ENCODE results near the gene USP15.

The USP15 gene

GRCh38 chr12:62296001-62296400, 35.8 kb downstream of the USP15 start:
- POLR2A ChIA-PET (ENCODE audit: low non-redundant PET): no interaction called here
- DNase-seq (ENCODE audit: low spot score): no peak
- CTCF ChIA-PET: interaction anchor here (0.6 kb wide), 2 partner anchors 16 to 640 kb away, joined by 3 read pairs; no protein-coding TSS in a partner anchor
- H3K27ac ChIP-seq: no peak overlapping the region
- TF ChIP-seq, protein P1, sequence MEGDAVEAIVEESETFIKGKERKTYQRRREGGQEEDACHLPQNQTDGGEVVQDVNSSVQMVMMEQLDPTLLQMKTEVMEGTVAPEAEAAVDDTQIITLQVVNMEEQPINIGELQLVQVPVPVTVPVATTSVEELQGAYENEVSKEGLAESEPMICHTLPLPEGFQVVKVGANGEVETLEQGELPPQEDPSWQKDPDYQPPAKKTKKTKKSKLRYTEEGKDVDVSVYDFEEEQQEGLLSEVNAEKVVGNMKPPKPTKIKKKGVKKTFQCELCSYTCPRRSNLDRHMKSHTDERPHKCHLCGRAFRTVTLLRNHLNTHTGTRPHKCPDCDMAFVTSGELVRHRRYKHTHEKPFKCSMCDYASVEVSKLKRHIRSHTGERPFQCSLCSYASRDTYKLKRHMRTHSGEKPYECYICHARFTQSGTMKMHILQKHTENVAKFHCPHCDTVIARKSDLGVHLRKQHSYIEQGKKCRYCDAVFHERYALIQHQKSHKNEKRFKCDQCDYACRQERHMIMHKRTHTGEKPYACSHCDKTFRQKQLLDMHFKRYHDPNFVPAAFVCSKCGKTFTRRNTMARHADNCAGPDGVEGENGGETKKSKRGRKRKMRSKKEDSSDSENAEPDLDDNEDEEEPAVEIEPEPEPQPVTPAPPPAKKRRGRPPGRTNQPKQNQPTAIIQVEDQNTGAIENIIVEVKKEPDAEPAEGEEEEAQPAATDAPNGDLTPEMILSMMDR (conservative IDR thresholded peaks at IDR 0.05; ENCODE audit: low read depth): no peak

- no peak for DNase-seq (ENCODE audit: low spot score)
- no peak overlapping the region for H3K27ac ChIP-seq
- POLR2A ChIA-PET (ENCODE audit: low non-redundant PET): no interaction called here
- CTCF ChIA-PET: no interaction called here
- TF ChIP-seq, protein P1 (conservative IDR thresholded peaks at IDR 0.05; ENCODE audit: low read depth): no peak
Measured at GRCh38 chr12:62297321-62297720, 37.1 kb downstream of the USP15 start.

DNA sequence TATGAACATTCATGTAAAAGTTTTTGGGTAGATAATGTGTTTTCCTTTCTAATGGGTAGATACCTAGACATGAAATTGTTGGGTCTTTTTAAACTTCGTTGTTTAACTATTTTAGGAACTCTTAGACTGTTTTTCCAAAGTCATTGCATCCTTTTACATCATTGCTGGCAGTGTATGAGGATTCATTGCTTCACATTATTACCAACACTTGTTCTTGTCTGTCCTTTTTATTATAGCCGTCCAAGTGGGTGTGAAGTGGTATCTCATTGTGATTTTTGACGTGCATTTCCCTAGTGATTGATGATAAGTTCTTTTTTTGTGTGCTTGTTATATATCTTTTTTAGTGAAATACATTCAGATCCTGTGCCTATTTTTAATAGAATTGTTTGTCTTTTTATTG, 39.4 kb downstream of the USP15 start:
- POLR2A ChIA-PET (ENCODE audit: low non-redundant PET): no interaction called here
- TF ChIP-seq, protein P1 (conservative IDR thresholded peaks at IDR 0.05; ENCODE audit: low read depth): no peak
- CTCF ChIA-PET: no interaction called here
- DNase-seq (ENCODE audit: low spot score): no peak
- no peak overlapping the region for H3K27ac ChIP-seq

- CTCF ChIA-PET: no interaction called here
Measured at GRCh38 chr12:62301080-62301798, 41.0 kb downstream of the USP15 start.

GRCh38 chr12:62301799-62302133, 41.6 kb downstream of the USP15 start:
- DNase-seq (ENCODE audit: low spot score): no peak
- ChIA-PET POLR2A (ENCODE audit: low non-redundant PET) (no interaction called here), CTCF (no interaction called here)
- TF ChIP-seq, protein P1 (conservative IDR thresholded peaks at IDR 0.05; ENCODE audit: low read depth): no peak
- H3K27ac ChIP-seq: no peak overlapping the region

More at GRCh38 chr12:62301080-62301798, 41.0 kb downstream of the USP15 start:
- no peak overlapping the region for H3K27ac ChIP-seq
- POLR2A ChIA-PET (ENCODE audit: low non-redundant PET): no interaction called here
- DNase-seq (ENCODE audit: low spot score): no peak
- TF ChIP-seq, protein P1 (conservative IDR thresholded peaks at IDR 0.05; ENCODE audit: low read depth): no peak

GRCh38 chr12:62304560-62304959, 44.4 kb downstream of the USP15 start:
- H3K27ac ChIP-seq: no peak overlapping the region
- DNase-seq (ENCODE audit: low spot score): no peak
- CTCF ChIA-PET: no interaction called here
- TF ChIP-seq, protein P1 (conservative IDR thresholded peaks at IDR 0.05; ENCODE audit: low read depth): no peak
- POLR2A ChIA-PET (ENCODE audit: low non-redundant PET): no interaction called here

All from RWPE1 (cell line).